ENCODE results near the gene ATP9B.

Gene ATP9B

DNA sequence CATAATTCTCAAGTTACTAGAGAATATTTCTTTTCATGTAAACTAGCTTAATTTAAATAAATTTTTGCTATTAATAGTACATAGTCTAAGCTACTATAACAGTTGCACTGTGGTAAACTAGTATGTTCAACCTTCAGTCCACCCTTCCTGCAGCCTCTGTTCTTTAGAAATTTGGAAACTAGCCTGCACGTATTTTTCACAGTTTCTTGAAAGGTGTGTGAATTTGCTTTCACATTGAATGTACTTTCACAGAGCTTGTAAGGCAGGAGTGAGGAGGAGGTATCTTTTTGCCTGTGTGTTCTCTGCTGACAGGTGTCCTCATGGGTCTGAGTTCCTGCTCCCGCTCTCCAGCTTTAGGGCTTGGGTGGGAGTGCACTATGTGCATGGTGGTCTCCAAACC, 117.5 kb downstream of the ATP9B start:
- TF ChIP-seq, protein P1, sequence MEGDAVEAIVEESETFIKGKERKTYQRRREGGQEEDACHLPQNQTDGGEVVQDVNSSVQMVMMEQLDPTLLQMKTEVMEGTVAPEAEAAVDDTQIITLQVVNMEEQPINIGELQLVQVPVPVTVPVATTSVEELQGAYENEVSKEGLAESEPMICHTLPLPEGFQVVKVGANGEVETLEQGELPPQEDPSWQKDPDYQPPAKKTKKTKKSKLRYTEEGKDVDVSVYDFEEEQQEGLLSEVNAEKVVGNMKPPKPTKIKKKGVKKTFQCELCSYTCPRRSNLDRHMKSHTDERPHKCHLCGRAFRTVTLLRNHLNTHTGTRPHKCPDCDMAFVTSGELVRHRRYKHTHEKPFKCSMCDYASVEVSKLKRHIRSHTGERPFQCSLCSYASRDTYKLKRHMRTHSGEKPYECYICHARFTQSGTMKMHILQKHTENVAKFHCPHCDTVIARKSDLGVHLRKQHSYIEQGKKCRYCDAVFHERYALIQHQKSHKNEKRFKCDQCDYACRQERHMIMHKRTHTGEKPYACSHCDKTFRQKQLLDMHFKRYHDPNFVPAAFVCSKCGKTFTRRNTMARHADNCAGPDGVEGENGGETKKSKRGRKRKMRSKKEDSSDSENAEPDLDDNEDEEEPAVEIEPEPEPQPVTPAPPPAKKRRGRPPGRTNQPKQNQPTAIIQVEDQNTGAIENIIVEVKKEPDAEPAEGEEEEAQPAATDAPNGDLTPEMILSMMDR (conservative IDR thresholded peaks at IDR 0.05; ENCODE audit: low read depth) = no peak
- CTCF ChIA-PET = no interaction called here

DNA sequence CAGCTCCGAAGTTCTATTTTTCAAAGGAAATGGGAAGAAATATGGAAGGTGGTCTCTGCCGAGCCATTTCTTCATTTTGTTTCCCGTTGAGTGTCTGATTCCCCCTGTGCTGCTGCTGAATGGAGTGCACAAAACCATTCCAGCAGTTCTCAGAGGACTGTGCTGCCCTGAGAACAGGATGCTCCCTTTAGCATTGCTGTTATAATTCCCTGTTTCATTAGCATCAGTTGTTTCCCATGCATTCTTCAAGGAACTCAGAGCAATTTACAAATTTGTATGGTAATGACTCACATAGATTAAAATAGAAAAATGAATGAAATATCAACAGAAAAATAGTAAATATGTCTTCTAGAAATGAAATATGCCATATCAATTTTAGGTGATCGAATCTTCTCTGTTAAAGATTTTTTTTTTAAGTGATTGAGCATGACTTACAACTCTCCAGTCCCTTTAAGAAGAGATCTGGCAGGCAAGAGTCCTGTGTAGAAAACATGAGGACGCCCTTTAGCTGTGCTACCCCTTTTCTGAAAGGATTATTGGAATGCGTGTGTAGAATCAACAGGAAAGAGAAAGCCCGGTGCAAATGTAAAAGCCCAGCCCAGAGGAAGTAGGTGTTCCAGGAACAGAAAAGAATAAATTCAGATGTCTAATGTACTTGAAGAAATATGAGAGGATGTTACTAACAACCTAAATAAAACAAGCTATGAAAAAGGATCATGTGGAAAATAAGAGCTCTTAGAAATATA, 118.5 kb downstream of the ATP9B start:
- TF ChIP-seq, protein P1 (conservative IDR thresholded peaks at IDR 0.05; ENCODE audit: low read depth) = no peak
- DNase-seq (ENCODE audit: low spot score) = no peak
- ChIA-PET CTCF (no interaction called here), POLR2A (ENCODE audit: low non-redundant PET) (no interaction called here)
- no peak overlapping the region for H3K27ac ChIP-seq

More for the DNA sequence above, 117.5 kb downstream of the ATP9B start:
- no peak for DNase-seq (ENCODE audit: low spot score)
- H3K27ac ChIP-seq = no peak overlapping the region
- POLR2A ChIA-PET (ENCODE audit: low non-redundant PET) = no interaction called here

DNA sequence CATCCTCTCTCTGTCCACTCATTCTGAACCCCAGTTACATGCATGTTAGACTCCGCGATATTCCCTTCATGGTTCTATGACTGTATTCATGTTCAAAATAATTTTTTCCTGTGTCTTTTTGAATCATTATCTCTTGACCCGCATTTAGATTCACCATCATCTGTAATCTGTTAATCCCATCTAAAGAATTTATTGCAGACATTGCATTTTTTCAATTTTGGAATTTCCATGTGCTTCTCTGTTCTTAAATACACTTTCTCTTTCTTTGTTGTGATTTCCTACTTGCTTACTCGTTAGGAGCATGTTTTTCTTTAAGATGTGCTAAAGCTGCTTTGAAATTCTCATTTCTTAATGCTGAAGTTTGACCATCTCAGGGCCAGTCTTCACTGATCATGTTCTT, 122.2 kb downstream of the ATP9B start:
- H3K27ac ChIP-seq = no peak overlapping the region
- ChIA-PET CTCF (interaction anchor here (0.7 kb wide), 1 partner anchor 13 kb away, joined by 4 read pairs; no protein-coding TSS in a partner anchor), POLR2A (ENCODE audit: low non-redundant PET) (no interaction called here)
- DNase-seq (ENCODE audit: low spot score) = no peak
- TF ChIP-seq, protein P1 (conservative IDR thresholded peaks at IDR 0.05; ENCODE audit: low read depth) = no peak

DNA sequence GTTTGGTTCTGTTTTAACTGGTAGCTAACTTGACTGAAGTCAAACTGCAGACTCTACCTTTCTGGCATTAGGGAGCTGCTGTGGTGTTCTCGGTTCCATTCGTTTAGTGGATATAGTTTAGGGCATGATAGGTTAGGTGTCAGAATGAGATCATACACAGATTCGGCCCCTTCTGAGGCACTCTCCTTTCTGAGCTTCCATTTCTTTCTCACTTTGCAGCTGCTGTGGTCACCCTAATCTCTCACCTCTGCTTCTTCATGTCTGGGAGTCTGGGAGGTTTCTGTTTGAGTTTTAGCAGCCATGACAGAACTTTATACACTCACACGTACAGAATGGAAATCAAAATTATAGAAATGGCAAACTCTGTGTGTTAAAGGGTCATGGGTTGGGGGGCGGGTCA, 122.8 kb downstream of the ATP9B start:
- TF ChIP-seq, protein P1 (conservative IDR thresholded peaks at IDR 0.05; ENCODE audit: low read depth) = no peak
- ChIA-PET CTCF (interaction anchor here (0.7 kb wide), 1 partner anchor 13 kb away, joined by 4 read pairs; no protein-coding TSS in a partner anchor), POLR2A (ENCODE audit: low non-redundant PET) (no interaction called here)
- H3K27ac ChIP-seq = no peak overlapping the region
- DNase-seq (ENCODE audit: low spot score) = no peak

DNA sequence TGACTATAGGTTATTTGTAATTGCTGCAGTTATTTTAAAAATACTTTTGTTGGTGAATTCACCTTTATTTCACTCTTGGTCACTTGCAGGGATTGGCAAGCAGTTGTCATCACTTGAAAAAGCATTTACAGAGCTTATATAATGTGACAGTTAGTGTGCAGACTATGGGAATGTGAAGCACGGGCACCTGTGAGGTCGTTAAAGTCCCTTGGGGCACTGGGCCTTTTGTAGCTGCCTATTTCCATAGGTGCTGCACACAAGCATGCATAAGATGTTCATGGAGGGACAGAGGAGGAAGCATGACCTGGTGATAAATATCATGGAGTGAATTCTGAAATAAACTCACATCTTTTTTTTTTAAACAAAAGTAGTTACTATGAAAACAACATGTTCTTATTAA, 124.6 kb downstream of the ATP9B start:
- no peak overlapping the region for H3K27ac ChIP-seq
- no peak for DNase-seq (ENCODE audit: low spot score)
- ChIA-PET CTCF (no interaction called here), POLR2A (ENCODE audit: low non-redundant PET) (no interaction called here)
- TF ChIP-seq, protein P1 (conservative IDR thresholded peaks at IDR 0.05; ENCODE audit: low read depth) = no peak

DNA sequence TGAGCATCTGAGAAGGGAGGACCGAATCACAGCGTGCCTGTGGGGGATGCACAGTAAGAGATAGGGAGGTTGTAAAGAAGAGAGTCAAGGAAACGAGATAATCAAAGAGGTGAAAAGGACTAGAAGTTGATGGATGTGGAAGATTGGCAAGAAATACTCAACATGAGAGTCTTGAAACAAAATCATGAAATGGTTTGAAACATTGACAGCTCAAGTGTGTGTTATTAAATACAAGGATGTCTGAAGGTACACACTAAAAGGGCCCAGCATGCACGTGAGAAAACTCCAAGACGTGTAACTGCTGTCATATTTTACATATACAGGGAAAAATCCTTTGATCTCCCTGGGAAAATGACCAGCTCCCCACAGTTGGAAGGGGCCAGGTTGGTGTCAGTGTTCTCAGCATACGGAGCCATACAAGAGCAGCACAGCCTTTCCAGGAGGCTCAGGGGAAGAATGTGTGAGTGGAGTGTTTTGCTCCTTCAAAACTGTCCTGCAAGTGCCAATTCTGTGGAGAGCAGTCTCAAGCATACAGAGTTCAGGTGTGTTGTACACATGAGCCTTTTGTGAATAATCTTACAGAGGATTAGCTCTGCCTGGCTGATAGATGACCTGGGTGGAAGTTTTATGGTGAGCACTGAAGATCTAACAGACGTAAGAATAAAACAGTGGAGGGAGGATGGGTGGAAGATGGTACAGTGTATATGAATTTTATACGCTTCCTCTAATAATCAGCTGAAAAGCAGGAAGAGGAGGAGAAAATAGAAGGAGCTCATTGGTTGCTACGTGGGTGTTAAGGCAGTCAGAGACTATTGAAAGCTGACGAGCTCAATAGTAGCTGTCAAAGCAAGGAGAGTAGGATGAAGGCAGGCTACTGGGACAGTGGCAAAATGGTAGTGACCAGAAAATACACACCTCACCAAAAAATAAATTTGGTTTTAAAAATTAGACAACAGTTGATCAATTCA, 126.8 kb downstream of the ATP9B start:
- CTCF ChIA-PET = no interaction called here

More for the DNA sequence above, 126.8 kb downstream of the ATP9B start:
- no peak overlapping the region for H3K27ac ChIP-seq
- POLR2A ChIA-PET (ENCODE audit: low non-redundant PET) = no interaction called here
- TF ChIP-seq, protein P1 (conservative IDR thresholded peaks at IDR 0.05; ENCODE audit: low read depth) = no peak
- DNase-seq (ENCODE audit: low spot score) = no peak

All from RWPE1 (cell line).